Activated CD4-positive, alpha-beta T cell treated with anti-CD3 and anti-CD28 coated beads, Interleukin-2, Interleukin-4, amounts not matched to agents 100 ng/mL and 50 ng/mL, durations not matched to agents 16 hours and 8 hours (primary cell): ENCODE measurements around the gene RBM33.
A peak's percentile ranks its signal among the peaks of the same experiment; 100 is the strongest.

Experiments used
- DNase-seq: peaks from one replicate; pipeline ENCODE4 v3.0.0-alpha.2; 2020; ENCODE audit warnings: low spot score

Gene RBM33

GRCh38 chr7:155624412-155624811 lies 20.0 kb upstream of the RBM33 start:
- no peak for DNase-seq

DNA sequence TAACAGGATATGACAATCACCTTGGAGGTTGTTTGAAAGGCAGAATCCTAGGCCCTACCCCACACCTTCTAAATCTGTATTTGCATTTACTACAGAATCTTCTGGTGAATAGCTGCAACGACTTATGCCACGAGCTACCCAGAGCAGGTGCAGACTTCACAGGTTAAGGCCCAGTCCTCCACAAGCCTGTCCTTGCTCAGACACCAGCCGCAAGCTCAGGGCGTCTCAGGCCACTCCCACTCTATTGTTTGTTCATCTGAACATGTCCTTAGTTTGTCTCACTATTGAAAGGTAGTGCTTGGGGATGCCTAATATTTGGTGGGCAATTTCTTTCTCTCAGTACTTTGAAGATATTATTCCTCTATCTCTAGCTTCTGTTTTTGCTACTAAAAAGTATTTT lies 18.9 kb upstream of the RBM33 start:
- no peak for DNase-seq

DNA sequence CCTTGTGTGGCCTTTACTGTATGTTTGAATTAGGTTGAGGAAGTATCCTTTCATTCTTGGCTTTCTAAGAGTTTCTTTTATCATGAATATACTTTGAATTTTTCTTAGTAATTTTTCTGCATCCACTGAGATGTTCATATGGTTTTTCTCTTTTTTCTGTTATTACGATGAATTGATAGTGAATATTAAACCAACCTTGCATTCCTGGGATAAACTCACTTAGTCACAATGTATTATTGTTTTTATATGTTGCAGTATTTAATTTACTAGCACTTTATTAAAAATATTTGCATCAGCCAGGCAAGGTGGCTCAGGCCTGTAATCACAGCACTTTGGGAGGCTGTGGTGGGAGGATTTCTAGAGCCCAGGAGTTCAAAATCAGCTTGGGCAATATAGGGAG lies 15.3 kb upstream of the RBM33 start:
- DNase-seq: no peak

DNA sequence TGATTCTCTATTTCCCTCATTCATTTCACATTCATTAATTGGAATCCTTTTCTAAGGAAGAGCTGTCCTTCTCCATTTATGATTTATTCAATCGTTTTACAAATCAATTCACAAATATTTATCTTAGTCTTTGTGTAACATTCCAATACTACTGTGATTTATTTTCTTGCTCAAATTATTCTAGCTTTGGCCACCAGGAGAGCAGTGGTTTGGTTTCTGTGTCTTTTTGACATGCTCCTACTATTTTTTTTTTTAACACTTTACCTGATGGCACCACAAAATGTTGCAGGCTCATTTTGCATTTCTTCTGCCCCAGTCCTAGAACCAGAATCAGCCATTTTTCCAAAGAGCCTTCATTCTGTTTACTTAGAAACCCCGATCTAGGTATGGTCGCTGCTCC lies 13.3 kb upstream of the RBM33 start:
- DNase-seq: no peak

GRCh38 chr7:155635817-155636216 lies 8.6 kb upstream of the RBM33 start:
- no peak for DNase-seq

GRCh38 chr7:155637155-155637554 lies 7.3 kb upstream of the RBM33 start:
- DNase-seq: no peak

- DNase-seq: no peak
Measured at GRCh38 chr7:155638366-155638765, 6.1 kb upstream of the RBM33 start.

GRCh38 chr7:155639958-155640520 lies 4.4 kb upstream of the RBM33 start:
- DNase-seq: no peak

DNA sequence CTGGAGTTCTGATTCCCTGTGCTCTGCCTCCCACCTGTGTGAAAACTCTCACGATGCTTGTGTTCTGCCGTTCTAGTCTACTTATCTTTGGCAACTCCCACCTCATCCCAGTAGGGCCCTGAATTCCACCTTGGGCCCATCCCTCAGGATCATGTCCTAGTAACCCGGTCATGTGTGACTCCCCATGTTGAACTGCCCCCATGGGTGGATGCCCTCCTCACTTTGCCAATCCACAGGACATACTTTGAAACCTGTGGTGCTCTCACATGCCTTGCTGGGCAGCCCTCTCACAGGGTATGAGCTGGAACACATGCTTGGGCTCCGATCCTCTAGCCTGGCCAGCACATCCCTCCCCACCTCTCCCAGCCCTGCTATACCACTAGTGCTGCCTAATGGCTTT lies 3.8 kb upstream of the RBM33 start:
- no peak for DNase-seq

DNA sequence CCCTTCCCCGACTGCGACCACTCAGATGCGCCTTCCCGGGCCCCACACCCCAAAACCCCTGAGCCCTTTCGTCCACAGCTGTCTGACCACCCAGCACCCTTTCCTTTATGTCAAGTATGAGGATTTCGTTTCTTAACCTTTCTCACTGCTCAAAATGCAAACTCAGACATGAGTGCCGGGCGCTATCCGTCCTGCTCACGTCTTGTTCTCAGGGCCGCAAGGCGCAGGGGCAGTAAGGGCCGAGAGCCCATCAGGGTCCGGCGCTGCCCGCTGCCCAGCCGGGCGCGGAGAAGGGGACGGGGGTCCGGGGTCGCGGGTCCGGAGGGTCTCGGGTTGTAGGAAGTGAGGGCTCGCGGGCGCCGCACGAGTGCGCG lies 670 bp upstream of the RBM33 start:
- no peak for DNase-seq

DNA sequence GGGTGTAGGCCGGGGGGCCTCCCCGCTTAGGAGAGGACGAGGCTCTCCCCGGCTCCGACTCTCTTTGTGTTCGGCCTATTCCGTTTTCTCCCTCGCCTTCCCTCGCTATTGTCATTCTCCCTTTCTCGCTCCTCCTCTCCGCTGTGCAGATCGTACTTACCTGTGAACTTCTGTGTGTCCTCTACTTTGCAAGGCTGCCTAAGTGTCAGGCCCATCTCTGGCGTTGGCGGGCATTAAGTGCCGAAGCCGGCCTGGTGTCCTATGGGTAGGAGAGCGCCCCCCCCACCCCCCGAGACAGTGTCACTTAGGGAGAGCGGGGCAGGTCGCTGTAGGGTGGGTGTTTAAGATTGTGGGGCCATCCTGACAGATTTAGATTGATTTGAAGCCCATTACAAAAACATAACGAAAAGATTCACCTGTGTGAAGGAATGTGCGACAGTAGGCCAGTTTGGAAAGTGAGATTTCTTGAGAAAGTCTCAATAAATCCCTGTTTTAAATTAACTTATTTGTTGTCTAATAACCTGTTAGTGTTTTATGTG lies 579 bp downstream of the RBM33 start:
- peak; percentile 22 for DNase-seq

DNA sequence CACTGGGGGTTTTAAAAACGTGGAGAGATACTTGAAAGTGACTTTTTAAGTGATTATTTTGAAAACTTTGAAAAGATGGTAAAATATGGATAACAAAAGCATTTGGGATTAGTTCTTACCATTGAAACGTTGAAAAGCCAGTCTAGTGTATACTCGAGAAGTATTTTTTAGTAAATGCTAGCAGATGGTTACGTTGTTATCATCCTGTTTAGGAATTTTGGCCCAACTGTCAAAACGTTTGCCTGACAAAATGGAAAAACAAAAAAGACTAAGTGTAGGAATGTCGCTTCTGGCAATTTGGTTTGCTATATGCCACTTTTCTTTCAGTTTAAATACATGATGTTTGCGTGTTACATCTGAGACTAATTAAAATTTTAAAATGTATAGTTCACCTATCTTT lies 1.2 kb downstream of the RBM33 start:
- no peak for DNase-seq

DNA sequence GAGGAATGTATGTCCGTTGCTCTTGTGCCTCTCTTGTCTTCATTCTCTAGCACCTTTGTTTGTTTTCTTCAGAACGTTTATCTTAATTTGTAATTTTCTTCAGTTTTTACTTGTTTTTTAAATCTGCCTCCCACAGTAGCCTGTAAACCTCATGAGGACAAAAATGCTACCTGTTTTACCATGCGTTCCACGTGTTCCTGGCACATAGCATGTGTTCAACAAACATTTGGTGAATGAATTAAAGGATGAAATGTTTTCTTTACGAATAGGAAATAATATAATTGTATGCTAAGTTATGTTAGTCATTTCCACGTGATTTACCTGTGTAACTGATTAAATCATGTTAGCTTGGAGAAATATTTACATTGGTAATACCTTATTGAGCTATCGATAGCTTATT lies 2.2 kb downstream of the RBM33 start:
- no peak for DNase-seq

GRCh38 chr7:155647302-155647701 lies 2.8 kb downstream of the RBM33 start:
- DNase-seq: no peak

GRCh38 chr7:155647734-155648133 lies 3.3 kb downstream of the RBM33 start:
- DNase-seq: no peak

DNA sequence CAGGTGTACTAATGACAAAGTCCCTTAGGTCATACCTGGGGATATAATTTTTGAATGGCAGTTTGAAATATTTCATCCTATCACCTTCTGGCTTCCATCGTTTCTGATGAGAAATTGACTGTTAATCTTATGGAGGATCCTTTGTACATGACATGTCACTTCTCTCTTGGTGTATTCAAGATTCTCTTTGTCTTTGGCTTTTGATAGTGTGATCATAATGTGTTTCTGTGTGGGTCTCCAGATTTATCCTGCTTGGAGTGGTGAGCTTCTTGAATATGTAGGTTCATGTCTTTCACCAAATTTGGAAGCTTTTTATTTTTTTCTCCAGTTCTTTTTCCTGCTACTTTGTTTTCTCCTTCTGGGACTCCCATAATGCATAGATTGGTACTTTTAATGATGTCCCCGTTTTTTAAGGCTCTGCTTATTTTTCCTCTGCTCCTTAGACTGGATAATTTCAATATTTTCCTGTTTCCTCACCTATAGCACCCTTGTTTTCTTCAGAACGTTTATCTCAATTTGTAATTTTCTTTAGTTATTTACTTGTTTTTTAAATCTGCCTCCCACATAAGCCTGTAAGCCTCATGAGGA lies 4.4 kb downstream of the RBM33 start:
- DNase-seq: no peak

DNA sequence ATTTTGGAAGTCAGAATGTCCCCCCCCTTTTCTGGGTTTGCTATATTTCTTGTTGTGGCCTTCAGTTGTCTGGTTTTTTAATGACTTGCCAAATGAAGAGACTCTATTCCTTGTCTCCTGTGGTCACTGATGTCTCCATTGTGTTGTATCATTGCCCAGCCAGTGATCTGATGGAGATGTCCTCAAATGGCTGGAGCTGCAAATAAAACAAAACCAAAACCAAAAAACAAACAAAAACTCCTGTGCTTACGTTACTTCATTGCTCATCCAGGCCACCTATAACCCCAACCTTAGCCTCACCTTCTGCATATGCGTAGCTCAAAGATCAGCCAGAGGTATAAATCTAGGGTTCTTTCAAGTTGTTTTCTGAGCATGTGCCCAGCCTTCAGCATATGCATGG lies 5.1 kb downstream of the RBM33 start:
- DNase-seq: no peak

- no peak for DNase-seq
Measured at GRCh38 chr7:155652156-155653114, 8.0 kb downstream of the RBM33 start.

- no peak for DNase-seq
Measured at GRCh38 chr7:155653803-155654202, 9.3 kb downstream of the RBM33 start.

DNA sequence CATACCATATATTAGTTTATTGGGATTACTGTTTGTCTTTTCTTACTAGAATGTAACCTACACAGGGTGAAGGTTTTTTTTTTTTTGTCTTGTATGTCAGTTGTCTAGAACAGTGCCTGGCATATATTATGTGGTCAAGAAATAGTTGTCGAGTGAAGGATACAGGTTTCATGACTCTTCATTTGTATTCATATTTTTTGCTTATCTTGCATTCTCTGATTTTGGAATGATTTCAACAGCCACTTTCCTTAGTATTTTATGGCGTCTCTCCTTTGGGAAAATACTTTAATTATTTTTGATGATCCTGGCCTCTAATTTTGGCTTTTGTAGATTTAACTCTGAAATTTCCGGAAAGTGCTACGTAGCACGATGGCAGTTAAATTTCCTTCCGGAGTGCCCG lies 12.4 kb downstream of the RBM33 start:
- no peak for DNase-seq

- DNase-seq: peak; percentile 65
Measured at GRCh38 chr7:155660059-155660757, 15.7 kb downstream of the RBM33 start.

GRCh38 chr7:155660758-155661093 lies 16.3 kb downstream of the RBM33 start:
- DNase-seq: no peak
